GM19351 (cell line): ENCODE measurements around the gene PKN1.

Experiments
- ATAC-seq: cut with Tn5 transposase; IDR thresholded peaks from one replicate; pipeline ENCODE4 v1.9.1; 2021; ENCODE audit warnings: mild to moderate bottlenecking, moderate library complexity; ENCODE audit not compliant: unreplicated experiment

Gene PKN1

DNA sequence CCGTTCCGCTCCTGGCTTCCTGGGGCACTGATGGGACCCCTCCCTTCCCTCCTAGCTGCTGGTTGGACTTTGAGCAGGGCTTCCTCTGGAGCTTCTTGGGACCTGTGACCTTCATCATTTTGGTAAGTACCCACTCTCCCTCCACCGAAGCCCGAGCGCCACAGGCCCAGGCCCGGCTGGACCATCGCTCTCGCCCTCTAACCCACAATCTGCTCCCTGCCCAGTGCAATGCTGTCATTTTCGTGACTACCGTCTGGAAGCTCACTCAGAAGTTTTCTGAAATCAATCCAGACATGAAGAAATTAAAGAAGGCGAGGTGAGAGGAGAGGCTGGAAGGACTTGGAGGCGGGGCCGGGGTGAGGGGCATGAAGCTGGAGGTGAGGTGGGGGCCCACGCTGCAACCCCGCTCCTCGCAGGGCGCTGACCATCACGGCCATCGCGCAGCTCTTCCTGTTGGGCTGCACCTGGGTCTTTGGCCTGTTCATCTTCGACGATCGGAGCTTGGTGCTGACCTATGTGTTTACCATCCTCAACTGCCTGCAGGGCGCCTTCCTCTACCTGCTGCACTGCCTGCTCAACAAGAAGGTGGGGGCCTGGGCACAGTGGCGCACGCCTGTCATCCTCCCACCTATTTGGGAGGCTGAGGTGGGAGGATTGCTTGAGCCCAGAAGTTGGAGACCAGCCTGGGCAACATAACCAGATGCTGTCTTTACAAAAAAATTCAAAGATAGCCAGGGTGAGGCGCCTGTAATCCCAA lies 26.3 kb upstream of the PKN1 start:
- no peak for ATAC-seq

- ATAC-seq, result no peak
Measured at GRCh38 chr19:14407605-14408484, 25.3 kb upstream of the PKN1 start.

DNA sequence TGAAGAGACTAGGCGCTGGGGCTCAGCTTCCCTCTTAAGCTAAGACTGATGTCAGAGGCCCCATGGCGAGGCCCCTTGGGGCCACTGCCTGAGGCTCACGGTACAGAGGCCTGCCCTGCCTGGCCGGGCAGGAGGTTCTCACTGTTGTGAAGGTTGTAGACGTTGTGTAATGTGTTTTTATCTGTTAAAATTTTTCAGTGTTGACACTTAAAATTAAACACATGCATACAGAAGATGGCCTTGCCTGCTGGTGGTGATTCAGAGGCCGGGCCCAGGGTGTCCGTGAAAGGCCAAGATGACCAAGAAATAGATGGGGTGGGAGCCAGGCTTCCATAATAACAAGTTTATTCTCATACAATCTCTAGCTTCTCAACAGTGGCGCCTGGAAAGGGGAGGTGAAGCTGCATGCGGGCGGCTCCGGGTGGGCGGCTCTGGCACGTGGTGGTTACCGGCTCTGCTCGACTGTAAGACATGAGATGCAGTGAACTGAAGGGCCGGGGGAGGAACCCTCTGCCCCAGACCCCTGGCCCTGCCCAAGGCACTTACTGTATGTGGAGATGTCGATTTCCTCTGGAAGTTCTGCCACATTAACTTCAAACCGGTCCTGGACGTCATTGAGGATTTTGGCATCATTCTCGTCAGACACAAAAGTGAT lies 24.5 kb upstream of the PKN1 start:
- no peak for ATAC-seq

DNA sequence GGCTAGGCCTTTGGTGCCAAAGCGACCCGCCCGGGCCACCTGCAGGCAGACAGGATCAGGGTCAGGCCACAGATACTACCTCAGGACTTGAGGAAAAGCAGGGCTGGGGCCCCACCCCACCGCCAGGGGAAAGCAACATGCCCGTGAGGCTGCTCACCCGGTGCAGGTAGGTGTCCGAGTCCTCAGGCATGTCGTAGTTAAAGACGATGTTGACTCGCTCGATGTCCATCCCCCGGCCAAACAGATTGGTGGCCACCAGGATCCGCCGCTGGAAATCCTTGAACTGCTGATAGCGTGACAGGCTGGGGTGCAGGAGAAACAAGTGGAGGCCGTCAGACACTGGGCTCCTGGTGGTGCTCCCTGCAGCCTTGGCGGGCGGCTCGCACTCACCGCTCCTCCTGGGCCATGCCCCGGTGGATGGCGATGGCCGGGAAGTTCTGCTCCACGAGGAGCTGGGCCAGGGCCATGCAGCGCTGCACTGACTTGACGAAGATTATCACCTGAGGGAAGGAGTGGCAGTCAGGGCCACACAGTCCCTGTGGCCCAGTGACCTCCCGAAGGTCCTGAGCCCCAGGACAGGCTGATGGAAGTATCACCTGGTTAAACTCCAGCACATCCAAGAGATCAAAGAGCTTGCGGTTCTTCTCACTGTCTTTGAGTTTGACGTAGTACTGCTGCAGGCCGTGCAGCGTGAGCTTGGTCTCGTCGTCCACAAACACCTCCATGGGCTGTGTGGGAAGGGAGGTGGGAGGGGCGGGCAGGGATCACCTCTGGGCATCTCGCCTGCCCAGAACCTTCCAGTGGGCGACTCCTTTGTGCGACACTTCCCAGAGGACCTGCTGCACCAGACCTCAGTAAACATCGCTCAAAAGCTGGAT lies 23.7 kb upstream of the PKN1 start:
- no peak for ATAC-seq

DNA sequence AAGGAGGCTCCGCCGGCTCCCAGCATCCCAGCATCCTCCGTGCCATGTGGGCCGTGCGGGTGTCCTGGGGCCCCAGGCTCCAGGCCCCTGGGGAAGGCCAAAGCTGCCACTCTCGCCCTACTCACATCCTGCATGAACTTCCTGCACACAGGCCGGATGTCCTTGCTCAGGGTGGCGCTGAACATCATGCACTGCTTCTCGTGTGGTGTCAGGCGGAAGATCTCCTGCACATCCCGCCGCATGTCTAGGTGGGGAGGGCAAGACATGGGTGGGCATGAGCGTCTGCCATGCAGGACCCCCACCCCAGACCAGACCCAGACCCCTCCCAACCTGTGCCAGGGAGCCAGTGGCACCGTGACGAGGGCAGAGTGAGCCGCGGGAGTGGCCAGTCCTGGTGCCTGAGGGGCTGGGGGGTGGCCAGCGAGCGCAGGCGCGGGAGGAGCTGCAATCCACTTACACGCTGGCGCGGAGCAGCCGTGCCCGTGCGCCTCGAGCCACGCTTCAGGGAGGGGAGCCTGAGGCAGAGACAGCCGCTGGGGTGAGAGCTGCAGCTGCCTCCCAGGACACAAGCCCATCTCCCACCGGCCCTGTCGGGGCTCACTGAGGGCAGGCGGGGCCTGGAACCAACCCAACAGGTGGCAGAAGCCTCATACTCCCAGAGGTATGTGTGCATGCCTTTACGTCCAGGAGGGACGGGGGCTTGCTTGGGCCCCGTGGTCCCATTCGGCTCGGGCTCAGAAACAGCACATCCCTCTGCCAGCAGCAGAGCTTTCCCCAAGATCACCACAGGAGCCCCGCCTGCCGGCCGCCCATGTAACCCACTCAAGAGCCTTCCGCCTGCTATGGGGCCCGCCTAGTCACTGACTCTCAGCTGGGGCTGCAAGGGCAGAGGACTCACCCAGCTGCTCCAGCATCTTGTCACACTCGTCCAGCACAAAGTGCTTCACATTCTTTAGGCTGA lies 22.7 kb upstream of the PKN1 start:
- ATAC-seq, result no peak

- no peak for ATAC-seq
Measured at GRCh38 chr19:14411161-14411937, 21.8 kb upstream of the PKN1 start.

DNA sequence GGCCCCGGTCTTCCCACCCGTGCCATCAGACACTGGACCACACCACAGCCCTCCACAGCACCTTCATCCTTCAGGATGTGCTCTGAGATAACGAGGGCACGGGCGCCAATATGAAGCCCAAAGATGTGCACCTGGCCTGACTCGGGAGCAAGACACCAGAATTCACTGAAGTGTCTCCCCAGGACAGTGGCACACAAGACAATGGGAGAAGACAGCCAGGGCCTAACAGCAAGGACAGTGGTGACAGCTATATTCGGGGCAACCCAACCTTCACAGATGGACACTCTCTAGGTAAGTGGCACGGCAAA lies 21.2 kb upstream of the PKN1 start:
- ATAC-seq, result no peak

- ATAC-seq, result no peak
Measured at GRCh38 chr19:14412324-14412995, 20.6 kb upstream of the PKN1 start.

DNA sequence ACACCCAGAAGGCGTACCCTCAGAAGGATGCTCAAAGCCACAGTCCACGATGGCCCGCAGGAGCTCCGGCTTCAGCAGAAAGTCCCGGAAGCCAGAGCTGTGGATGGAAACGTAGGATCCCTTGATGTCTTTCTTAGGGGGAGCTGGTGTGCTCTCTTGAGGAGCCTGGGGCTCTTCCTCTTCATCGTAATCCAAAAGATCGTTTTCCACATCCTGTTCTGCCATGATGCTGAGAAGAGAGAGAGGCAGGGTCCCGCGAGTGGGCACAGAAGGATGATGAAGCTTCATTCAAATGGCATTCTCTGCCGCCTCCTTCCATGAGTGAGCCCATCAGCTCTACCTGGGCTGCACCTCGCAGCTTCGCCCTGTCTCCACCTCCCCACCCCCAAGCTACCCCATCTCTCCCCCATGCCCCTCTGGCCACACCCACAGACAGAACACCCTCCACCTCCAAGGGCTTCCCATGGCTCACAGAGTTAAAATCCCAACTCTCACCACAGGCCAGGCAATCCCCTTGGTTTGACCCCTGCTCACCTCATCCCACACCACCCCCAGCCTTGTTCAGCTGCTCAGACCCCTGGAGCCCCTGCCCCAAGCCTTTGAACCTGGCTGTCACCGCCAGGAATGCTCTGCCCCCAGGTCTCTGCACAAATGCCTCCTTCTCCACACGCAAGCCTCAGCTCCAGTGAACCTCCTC lies 20.0 kb upstream of the PKN1 start:
- ATAC-seq, result no peak

GRCh38 chr19:14413693-14414181 lies 19.4 kb upstream of the PKN1 start:
- no peak for ATAC-seq

DNA sequence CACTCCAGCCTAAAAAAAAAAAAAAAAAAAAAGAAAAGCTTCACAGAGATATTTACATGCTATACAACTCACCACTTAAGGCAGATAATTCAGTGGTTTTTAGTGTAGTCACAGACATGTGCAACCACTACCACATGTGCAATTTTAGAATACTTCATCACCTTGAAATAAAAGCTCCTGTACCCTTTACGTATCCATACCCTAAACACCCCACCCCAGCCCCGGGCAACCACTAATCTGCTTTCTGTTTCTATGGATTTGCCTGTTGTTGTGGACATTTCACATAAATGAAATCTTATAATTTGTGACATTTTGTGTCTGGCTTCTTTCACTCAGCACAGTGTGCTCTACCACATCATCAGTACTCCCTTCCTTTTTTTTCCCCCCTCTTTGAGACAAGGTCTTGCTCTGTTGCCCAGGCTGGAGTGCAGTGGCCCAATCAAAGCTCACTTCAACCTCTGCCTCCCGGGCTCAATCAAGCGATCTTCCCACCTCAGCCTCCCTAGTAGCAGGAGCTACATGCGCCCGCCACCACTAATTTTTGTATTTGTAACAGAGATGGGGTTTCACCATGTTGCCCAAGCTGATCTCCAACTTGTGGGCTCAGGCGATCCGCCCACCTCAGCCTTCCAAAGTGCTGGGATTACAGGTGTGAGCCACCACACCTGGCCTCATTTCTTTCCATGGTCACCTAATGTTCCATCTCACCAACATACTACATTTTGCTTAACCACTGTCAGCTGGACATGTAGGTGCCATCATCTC lies 18.0 kb upstream of the PKN1 start:
- no peak for ATAC-seq

GRCh38 chr19:14416817-14417231 lies 16.3 kb upstream of the PKN1 start:
- no peak for ATAC-seq

DNA sequence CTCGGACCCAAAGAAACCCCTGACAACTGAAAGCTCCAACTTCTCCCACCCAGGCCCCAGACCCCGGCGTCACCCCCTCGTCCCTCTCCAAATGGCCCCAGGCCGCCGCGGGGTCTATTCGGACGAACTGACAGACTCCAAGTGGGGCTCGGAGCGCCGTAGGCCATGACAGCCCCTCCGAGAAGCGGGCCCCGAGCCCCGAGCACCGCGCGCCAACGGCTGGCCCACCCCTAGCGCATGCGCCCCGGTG lies 14.3 kb upstream of the PKN1 start:
- peak; percentile 47 for ATAC-seq

- peak; percentile 85 for ATAC-seq
Measured at GRCh38 chr19:14419106-14419813, 13.8 kb upstream of the PKN1 start, which contains the start of gene DDX39A. TSS of gene DDX39A (minus strand) at chr19:14419341. CDS start at chr19:14413220, 6,121 bp downstream.

- no peak for ATAC-seq
Measured at GRCh38 chr19:14425696-14426138, 7.4 kb upstream of the PKN1 start.

DNA sequence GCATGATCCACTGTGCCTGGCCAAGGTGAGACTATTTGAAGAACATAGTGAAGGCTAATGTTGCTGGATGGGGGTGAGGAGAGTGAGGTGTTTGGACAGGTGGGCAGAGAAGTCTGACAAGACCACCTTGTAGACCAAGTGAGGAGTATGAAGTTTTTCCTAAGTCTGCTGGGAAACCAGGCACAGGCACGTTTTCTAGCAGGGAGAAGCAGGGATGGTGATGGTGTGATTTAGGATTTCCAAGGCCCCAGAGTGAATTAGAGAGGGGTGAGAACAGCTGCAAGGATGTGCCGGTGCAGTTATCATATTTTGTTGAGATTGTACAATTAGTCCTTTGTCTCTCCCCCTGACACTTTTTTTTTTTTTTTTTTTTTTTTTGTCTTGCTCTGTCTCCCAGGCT lies 5.6 kb upstream of the PKN1 start:
- no peak for ATAC-seq
